HFFc6 (cell line): ENCODE results near the gene DST. TPM values are rescaled to one million over a fixed set of nuclear protein-coding genes. Genes with fewer than 3 reads are reported as not detected.

Experiments used
- DNase-seq: peaks from one replicate; pipeline ENCODE4 v3.0.0-alpha.2; 2018
- H3K27ac Mint-ChIP-seq: 2 replicates; pipeline ENCODE4 v1.8.0; 2020; ENCODE audit warnings: mild to moderate bottlenecking, mixed read lengths
- H3K27me3 Mint-ChIP-seq: 2 replicates; pipeline ENCODE4 v1.8.0; 2021; ENCODE audit warnings: mild to moderate bottlenecking, moderate library complexity, mixed read lengths; ENCODE audit not compliant: insufficient read depth
- H3K36me3 Mint-ChIP-seq: 2 replicates; pipeline ENCODE4 v1.8.0; 2021; ENCODE audit warnings: low read depth, mixed read lengths
- H3K4me1 Mint-ChIP-seq: 2 replicates; pipeline ENCODE4 v1.8.0; 2020; ENCODE audit warnings: low read depth, mixed read lengths
- H3K4me3 Mint-ChIP-seq: 2 replicates; pipeline ENCODE4 v1.8.0; 2020; ENCODE audit warnings: mild to moderate bottlenecking, moderate library complexity, mixed read lengths
- H3K9me3 Mint-ChIP-seq: 2 replicates; pipeline ENCODE4 v1.8.0; 2020; ENCODE audit warnings: mild to moderate bottlenecking, mixed read lengths
- CTCF ChIP-seq: fragments of 200-600 bp; sonication (generic); IDR thresholded peaks from 2 replicates; pipeline ENCODE4 v1.5.0; 2021; ENCODE audit warnings: antibody characterized with exemption, mild to moderate bottlenecking
- total RNA-seq, 6 experiments: library from RNA; stranded (reverse); fragmentation: NEBNext Ultra II Directional; extraction: Animal tissue kit (Norgen Biotek cat#: 25700); gene quantifications; 2 replicates in 1 of 6; 3 replicates in 5 of 6; pipeline ENCODE4 v1.2.3, GENCODE V29; 2021

The DST gene
- total RNA-seq, 6 experiments from 2014 or later: 246 to 408 (median 279) TPM

- H3K27me3 Mint-ChIP-seq: no peaks in the 10 kb centered on the region
These were observed 103.1 kb downstream of the DST start for GRCh38 chr6:56539527-56540105.

GRCh38 chr6:56538851-56539250 is 103.8 kb downstream of the DST start:
- Mint-ChIP-seq H3K36me3 (peaks cover 20% of the 10 kb centered on the region), H3K27ac (peak overlapping the region; percentile 68; the same call in 1 of the 2 replicates), H3K4me3 (no peak overlapping the region; the same call in 1 of the 2 replicates), H3K27me3 (no peaks in the 10 kb centered on the region), H3K4me1 (no peaks in the 10 kb centered on the region), H3K9me3 (no peaks in the 10 kb centered on the region)
- no peak for TF ChIP-seq CTCF
- DNase-seq: no peak

More at GRCh38 chr6:56539527-56540105, 103.1 kb downstream of the DST start:
- Mint-ChIP-seq H3K4me3 (no peak overlapping the region; the same call in 1 of the 2 replicates), H3K36me3 (peaks cover 17% of the 10 kb centered on the region), H3K27ac (peak overlapping the region; percentile 68), H3K9me3 (no peaks in the 10 kb centered on the region), H3K4me1 (no peaks in the 10 kb centered on the region; the same call in 1 of the 2 replicates)
- TF ChIP-seq CTCF: no peak
- no peak for DNase-seq

GRCh38 chr6:56537223-56537770 is 105.4 kb downstream of the DST start:
- Mint-ChIP-seq H3K4me1 (peaks cover 12% of the 10 kb centered on the region), H3K36me3 (peaks cover 31% of the 10 kb centered on the region), H3K27ac (peak overlapping the region; percentile 53), H3K27me3 (no peaks in the 10 kb centered on the region), H3K9me3 (no peaks in the 10 kb centered on the region), H3K4me3 (no peak overlapping the region)
- TF ChIP-seq CTCF: no peak
- DNase-seq: no peak

- peaks cover 20% of the 10 kb centered on the region for H3K4me1 Mint-ChIP-seq
- H3K36me3 Mint-ChIP-seq: peaks cover 39% of the 10 kb centered on the region
These were observed 106.2 kb downstream of the DST start for GRCh38 chr6:56536536-56536935.

GRCh38 chr6:56535626-56536025 is 107.1 kb downstream of the DST start:
- Mint-ChIP-seq H3K27ac (no peak overlapping the region), H3K4me3 (no peak overlapping the region), H3K4me1 (peaks cover 29% of the 10 kb centered on the region), H3K36me3 (peaks cover 48% of the 10 kb centered on the region), H3K9me3 (no peaks in the 10 kb centered on the region; the same call in 1 of the 2 replicates), H3K27me3 (peaks cover 4% of the 10 kb centered on the region; the same call in 1 of the 2 replicates)
- no peak for TF ChIP-seq CTCF
- DNase-seq: no peak

More at GRCh38 chr6:56536536-56536935, 106.2 kb downstream of the DST start:
- no peak for DNase-seq
- peak overlapping the region; percentile 34; the same call in 1 of the 2 replicates for H3K27ac Mint-ChIP-seq
- no peaks in the 10 kb centered on the region; the same call in 1 of the 2 replicates for H3K9me3 Mint-ChIP-seq
- no peak for TF ChIP-seq CTCF
- H3K27me3 Mint-ChIP-seq: no peaks in the 10 kb centered on the region
- no peak overlapping the region for H3K4me3 Mint-ChIP-seq
